GM21423 (cell line): Measurements from ENCODE around the gene NRIP1.

Experiments
- ATAC-seq: cut with Tn5 transposase; IDR thresholded peaks from one replicate; pipeline ENCODE4 v1.9.1; 2021; ENCODE audit warnings: mild to moderate bottlenecking, moderate library complexity; ENCODE audit not compliant: unreplicated experiment

NRIP1 gene, protein sequence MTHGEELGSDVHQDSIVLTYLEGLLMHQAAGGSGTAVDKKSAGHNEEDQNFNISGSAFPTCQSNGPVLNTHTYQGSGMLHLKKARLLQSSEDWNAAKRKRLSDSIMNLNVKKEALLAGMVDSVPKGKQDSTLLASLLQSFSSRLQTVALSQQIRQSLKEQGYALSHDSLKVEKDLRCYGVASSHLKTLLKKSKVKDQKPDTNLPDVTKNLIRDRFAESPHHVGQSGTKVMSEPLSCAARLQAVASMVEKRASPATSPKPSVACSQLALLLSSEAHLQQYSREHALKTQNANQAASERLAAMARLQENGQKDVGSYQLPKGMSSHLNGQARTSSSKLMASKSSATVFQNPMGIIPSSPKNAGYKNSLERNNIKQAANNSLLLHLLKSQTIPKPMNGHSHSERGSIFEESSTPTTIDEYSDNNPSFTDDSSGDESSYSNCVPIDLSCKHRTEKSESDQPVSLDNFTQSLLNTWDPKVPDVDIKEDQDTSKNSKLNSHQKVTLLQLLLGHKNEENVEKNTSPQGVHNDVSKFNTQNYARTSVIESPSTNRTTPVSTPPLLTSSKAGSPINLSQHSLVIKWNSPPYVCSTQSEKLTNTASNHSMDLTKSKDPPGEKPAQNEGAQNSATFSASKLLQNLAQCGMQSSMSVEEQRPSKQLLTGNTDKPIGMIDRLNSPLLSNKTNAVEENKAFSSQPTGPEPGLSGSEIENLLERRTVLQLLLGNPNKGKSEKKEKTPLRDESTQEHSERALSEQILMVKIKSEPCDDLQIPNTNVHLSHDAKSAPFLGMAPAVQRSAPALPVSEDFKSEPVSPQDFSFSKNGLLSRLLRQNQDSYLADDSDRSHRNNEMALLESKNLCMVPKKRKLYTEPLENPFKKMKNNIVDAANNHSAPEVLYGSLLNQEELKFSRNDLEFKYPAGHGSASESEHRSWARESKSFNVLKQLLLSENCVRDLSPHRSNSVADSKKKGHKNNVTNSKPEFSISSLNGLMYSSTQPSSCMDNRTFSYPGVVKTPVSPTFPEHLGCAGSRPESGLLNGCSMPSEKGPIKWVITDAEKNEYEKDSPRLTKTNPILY (N-terminal part only)

DNA sequence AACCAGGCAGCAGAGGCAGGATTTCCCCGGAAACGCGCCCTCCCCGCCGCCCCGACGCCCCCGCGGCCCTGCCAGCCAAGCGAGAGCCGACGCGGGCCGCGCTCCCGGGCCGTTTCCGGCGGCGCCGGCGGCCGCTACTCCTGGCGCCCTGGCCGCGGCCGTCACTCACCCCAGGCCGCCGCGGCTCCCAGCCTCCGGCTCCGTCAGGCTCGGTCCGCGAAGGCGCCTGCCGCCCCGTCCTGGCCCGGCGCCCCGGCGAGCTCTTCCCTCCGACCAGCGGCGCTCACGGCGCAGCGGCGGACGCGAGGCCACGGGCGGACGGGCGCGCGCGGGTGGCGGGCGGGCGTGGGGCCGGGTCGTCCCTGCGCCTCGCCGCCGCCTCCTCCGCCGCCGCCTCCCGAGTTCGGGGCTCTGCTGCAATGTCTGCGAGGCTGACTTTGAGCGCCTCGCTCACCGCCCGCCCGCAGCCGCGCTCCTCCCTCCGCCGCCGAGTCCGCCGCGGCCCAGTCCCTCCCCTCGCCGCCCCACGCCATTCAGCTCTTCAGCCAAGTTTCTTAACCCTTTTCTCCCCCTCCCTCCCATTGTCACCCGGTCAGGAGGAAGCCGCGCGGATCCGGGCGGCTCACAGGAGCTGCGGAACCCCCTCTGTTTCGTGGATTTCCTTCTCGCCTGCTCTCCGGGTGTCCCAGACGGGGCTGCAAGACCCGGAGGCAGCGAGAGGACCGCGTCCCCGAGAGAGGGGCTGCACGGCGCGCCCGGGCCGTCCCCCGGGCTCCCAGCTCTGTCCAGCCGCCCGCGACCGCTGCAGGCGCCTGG lies at the start of gene NRIP1:
Gene NRIP1, minus strand, starts transcription at position 425 of the 816 bp plus-strand sequence. CDS start 96,808 bp downstream, outside the sequence.
- ATAC-seq: peak; percentile 72

DNA sequence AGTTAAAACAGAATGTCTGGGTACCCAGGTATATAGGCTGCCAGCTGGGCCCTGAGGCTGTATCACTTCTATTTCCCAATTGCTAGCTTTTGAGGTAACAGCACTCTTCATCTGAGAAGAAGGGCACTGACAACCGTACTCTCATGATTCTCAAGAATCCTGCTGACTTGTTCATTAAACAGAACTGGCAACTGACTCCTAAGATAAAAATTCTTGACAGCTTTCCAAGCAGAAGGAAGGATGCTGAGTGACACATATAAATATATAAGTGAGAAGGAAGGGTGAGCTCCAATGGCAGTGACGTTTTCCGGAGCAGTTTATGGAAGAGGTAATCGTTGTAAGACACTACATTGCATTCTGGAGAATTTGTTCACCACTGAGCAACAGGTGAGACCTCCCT lies 48.1 kb upstream of the NRIP1 start:
- ATAC-seq: no peak

DNA sequence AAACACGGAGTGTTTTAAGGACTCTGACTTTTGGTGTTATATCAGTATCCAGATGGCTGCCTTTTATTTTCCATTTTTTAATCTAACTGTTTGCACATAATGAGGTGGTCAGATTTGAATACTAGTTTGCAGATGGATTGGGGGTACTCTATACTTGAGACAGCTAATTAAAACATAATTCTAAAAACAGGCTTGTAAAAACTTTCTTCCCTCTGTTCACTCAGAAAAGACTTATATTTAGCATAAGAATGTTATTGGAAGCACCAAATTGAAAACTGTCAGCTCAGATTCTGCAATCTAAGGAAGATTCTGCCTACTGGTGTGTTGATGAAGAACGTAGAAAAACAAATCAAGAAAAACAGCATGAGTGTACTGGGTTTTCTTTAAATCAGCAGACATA lies 44.0 kb upstream of the NRIP1 start:
- ATAC-seq: no peak

DNA sequence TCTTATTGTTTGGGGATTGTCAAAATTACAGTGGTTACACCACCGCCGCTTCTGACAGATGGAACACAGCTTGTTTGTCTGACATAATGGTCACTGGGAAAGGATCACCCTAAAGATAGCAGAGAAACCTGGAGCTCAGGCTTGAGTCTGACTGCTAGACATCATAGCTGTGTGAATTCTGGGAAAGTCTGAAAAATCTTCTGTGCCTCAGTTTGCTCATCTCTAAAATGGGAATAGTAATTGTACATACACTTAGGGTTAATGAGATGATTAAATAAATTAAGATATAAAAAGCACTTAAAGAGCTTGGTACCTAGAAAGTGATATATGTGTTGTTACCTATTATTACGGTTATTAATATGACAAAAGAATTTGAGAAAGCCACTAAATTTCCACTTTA lies 39.7 kb upstream of the NRIP1 start:
- ATAC-seq: no peak

DNA sequence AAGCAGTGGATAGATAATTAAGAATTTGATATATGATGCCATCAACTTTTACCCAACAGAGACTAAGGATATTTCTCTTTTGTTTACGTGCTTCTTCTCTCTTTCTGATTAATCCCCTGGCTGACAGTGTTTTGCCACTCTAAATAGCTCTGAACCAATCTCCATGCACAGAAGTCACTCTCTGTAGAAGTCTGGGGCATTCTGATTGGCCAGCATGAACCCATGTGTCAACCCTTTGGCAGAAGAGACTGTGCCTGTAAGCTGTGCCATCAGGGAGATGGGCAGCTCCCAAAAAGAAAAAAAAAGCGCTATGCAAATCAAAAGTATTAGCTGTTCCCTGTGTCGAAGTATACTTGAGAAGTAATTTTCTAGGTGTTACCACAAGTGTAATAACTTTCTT lies 34.1 kb upstream of the NRIP1 start:
- no peak for ATAC-seq

DNA sequence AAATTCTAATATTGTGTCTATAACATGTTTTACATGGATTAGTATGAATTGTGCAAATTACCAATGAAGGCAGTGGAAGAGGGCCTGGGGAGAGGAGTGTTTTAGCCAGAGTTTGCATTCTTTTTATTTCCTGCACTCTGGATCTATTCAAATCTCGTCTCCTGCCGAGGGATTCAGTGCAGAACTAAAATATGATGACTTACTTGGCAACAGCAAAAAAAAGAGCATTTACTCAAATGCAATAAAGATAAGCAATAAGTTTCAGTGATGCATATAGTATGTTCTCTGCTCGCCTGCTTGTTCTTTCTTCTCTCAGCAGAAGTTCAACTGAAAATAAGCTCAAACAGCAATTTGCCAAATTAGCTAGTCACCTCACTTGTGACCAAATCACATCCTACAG lies 33.4 kb upstream of the NRIP1 start:
- ATAC-seq: no peak

DNA sequence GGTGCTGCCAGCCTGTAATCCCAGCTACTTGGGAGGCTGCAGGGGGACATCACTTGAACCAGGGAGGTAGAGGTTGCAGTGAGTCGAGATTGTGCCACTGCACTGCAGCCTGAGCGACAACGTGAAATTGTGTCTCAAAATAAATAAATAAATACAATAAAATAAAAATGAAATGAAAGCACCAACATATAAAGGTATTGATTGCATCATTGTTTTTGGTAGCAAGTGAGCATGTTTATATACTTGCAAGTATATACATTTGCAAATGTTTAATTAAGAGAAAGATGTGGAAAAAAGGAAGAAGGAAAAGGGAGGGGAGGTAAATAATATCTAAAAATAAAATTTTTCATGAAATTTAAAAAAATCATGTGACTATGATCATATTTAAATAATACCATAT lies 32.8 kb upstream of the NRIP1 start:
- ATAC-seq: no peak

DNA sequence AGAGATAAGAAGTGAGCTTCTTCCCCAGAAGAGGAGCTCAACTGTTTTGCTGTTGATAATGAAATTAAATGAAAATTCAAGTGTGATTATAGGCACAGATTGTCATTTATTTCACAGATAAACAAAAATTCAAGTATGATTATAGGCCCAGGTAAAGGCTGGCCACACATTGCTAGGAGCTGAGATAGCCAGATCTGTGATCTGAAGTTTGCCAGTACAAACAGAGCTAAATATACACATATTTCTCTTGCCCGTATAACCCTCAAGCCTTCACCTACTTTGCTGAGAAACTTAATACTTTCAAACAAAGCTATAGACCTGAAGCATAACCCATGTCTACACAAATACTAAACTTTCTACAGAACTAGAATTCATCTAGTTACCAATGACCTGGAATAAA lies 31.3 kb upstream of the NRIP1 start:
- no peak for ATAC-seq

DNA sequence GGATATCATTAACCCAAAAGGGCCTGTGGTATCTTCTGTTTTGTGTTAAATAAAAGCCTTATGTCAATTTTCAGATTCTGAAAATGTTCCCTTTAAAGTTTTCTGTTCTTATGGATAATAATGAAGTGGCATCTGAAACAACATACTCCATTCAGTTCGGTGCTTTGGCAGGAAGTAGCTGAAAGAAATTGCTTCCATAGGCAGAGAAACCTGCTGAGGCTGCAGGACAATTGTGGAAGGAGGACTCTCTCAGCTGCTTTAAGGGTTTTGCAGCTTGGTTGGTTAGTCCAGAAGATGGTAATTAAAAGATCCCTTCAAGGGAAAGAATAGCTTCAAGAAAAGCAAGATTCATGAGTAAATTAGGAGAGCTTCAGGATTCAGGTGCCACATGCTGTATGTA lies 30.5 kb upstream of the NRIP1 start:
- ATAC-seq: no peak

DNA sequence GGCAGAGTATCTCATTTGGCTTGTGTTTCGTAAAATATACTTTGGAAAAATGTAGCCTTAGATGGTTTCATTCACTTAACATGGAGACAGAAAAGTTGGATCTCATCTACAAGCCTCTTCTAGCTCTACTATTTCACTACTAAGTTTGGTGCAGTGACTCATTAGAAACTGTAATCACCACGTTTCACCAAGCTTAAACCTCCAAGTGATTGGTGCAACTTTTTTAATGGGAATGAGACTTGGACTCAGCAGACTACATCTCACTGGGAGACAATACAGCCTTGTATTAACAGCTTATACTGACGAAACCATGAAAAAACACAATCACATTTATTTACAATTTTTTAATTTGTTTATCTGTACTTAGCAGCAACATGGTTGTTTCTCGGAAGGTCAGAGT lies 29.9 kb upstream of the NRIP1 start:
- ATAC-seq: no peak

DNA sequence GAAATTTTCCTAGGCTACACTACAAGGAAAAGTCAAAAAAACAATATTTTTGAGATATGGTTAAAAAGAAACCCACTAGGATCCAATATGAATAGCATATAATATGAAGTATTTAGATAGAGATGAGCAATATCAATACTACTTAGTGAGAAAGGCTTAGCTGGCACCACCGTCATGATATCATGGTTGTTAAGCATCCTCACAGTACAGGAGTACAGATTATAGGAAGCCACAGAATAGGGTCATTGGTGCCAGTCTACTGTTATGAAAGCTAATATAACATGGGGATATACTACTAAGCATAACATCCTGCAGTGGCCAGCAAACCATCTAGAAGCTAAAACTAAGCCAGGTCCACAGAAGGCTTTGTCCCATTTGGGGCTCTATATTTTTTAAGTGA lies 28.4 kb upstream of the NRIP1 start:
- no peak for ATAC-seq

DNA sequence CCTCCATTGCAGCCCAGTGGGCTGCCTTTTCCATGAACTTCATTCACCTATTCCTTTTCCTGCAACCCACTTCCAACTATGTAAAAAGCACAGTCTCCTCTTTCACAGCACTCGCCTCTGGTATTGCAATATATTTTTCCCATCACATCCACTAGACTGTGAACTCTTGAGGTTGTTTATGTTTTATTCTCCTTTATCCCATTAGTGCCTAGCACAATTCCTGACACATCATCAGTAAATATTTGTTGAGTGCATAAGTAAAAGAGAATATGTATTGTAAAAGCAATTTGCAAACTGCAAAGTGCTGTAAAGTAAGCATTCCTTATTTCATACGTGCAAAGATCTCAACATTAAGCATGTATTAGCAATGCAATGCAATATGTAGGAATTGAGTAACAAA lies 27.9 kb upstream of the NRIP1 start:
- ATAC-seq: no peak

DNA sequence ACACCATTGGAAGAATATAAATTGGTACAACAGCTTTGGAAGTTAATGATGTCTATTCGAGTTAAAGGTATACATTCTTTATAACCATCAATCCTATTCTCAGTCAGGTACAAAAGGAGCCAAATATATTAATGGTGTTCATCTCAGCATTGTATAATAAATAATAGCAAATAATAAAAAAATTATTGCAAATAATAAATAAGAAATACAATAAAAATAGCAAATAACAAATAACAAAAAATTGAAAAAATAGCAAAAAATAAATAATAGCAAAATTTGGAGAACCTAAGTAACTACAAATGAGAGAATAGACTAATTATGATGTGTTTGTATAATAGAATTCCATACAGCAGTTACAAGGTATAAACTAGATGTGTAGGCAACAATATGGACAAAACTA lies 25.6 kb upstream of the NRIP1 start:
- no peak for ATAC-seq

DNA sequence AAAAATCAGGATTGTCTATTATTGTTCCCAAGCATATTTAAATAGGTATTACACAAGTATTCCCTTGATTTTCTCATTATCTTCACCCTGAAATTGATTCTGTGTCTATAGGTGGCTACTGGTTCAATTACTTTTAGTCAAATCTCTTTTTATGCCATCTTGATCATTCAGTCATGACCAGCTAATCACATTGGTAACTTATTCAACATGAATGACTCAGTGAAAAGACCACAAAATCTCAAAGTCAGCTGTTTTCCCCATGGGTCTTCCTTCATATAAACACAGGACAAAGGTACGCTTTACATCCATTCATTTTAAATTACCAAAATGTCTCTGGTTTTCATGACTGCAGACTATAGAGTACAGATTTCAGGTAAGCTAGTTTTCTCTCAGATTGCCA lies 23.7 kb upstream of the NRIP1 start:
- ATAC-seq: no peak

DNA sequence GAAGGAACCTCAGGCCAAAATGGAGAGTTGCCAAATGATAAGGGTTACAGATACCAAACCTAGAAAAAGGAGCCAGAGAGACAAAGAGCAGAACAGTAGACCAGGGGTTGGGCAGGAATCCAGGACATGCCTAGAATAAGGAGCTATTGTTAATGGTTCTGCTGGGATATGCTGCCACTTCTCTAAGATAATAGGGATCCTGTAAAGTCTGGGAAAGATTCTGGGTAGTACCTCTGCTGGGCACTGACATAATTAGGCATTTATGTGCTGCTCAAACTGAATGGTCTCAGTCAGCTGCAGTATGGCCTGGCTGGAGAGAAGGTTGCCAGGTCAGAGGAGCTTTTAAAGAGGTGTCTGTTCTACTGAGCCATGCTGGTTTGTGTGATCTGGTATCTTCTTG lies 19.9 kb upstream of the NRIP1 start:
- ATAC-seq: no peak

DNA sequence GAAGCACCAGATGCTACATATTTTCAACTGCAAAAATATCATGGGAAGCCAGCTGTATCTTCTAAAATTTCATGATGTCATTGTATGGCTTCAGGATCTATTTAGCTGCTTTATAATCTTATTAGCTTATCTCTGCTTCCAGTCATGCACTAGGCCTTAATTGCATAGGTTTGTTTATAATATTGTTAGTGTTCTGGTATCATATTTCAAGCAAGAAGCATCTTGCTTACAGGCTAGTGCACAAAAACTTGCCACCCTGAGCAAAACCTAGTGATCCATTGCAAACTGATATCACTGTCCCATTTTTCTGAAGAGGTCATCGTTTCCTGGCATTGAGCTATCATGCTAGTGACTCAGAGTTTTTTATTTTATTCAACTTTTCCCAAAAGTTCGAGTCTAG lies 15.7 kb upstream of the NRIP1 start:
- ATAC-seq: no peak

DNA sequence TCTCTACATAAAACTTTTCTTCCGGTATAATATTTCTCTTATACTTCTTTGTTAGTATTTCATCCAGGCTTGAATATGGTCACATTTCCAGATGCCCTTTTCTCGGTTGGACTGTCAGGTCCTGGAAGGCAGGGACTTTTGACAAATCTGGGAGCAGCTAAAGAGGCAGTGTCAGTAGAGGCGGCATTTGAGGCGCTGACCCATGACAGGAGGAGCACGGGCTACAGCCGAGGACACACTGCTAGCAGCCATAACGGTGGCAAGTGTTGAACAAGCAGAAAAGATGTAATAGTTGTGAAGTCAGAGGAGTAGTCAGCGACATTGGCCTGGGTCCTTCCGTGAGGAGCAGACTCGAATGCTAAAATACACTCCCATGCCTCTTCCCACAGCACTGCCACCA lies 14.5 kb upstream of the NRIP1 start:
- no peak for ATAC-seq

DNA sequence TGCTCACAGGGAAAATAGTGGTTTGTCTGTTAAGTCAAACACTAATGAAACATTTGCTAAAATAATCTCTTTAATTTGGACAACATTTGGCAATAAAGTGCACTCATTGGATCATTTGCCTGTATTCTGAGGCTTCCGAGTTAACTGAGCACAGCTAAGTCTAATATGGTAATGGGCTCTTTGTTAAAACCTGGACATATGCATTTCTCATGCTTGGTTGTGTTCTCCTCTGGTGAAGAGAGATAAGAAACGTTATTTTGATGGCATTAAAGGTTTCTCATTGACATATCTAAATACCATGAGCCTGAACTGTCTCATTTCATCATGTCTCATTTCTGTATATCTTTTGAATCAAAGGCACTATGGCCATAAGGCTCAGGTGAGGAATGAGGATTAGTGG lies 13.4 kb upstream of the NRIP1 start:
- ATAC-seq: no peak

DNA sequence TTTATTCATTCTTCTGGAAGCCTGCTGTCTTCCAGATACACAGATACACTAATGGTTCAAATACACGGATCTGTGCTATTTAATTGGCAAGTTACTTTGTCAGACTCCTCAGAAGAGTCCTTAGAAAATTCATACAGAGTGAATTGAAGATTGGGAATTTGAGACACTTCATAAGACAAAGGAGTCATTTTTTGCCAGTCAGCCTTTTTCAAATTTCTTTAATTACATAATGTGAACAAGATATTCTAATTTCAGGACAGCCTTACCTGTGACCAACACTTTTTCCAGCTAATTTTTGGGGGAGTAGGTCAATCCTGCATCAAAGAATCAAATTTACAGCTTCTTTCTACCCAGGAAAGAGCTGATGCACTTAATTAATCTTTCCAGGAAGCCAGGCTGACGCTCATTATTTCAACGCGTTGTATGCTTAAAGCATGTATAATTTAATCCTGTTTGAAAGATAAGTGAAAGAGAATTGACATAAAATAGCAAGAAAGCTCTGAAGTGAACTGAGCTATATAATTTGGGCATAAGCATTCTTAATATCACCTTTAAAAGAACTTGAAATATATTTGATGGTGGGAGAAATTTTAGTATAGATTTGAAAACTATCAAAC lies 12.8 kb upstream of the NRIP1 start:
- ATAC-seq: no peak

DNA sequence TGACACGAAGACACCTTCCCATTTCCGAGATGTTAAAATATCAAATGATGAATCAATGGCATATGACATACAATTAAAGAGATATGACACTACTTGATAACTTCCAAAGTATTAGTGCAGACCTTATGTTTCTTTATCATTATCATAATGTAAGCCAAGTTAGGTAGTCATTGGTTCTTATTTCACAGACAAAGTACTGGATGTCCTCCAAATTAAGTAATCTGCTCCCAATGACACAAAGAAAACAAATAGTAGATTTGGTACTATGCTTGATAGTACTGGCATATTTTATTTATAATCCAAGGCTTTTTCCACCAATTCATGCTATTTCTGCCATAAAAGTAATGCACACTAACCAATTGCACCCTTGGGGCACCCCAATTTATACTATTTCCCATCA lies 11.9 kb upstream of the NRIP1 start:
- no peak for ATAC-seq

DNA sequence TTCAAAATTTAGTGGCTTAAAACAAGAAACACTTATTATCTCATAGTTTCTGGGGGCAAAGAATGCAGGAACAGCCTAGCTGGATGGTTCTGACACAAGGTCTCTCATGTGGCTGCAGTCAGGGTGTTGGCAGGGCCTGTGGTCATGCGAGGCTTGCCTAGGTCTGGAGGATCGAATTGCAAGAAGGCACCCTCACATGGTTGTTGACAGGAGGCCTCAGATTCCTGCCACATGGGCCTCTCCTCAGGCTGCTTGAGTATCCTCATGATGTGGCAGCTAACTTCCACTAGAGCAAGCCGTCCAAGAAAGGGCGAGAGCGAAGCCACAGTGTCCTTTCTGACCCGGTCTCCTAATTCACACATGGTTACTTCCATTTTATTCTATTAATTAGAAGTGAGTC lies 6.2 kb upstream of the NRIP1 start:
- ATAC-seq: no peak
